CD4-positive, alpha-beta T cell treated with Interferon alpha-2 for 1 hour (primary cell): Measurements from ENCODE around the gene PHRF1.

Experiments used
- DNase-seq, 2 donors: peaks; one replicate each; pipeline ENCODE4 v3.0.0-alpha.2; 2020 to 2022

Gene PHRF1, protein sequence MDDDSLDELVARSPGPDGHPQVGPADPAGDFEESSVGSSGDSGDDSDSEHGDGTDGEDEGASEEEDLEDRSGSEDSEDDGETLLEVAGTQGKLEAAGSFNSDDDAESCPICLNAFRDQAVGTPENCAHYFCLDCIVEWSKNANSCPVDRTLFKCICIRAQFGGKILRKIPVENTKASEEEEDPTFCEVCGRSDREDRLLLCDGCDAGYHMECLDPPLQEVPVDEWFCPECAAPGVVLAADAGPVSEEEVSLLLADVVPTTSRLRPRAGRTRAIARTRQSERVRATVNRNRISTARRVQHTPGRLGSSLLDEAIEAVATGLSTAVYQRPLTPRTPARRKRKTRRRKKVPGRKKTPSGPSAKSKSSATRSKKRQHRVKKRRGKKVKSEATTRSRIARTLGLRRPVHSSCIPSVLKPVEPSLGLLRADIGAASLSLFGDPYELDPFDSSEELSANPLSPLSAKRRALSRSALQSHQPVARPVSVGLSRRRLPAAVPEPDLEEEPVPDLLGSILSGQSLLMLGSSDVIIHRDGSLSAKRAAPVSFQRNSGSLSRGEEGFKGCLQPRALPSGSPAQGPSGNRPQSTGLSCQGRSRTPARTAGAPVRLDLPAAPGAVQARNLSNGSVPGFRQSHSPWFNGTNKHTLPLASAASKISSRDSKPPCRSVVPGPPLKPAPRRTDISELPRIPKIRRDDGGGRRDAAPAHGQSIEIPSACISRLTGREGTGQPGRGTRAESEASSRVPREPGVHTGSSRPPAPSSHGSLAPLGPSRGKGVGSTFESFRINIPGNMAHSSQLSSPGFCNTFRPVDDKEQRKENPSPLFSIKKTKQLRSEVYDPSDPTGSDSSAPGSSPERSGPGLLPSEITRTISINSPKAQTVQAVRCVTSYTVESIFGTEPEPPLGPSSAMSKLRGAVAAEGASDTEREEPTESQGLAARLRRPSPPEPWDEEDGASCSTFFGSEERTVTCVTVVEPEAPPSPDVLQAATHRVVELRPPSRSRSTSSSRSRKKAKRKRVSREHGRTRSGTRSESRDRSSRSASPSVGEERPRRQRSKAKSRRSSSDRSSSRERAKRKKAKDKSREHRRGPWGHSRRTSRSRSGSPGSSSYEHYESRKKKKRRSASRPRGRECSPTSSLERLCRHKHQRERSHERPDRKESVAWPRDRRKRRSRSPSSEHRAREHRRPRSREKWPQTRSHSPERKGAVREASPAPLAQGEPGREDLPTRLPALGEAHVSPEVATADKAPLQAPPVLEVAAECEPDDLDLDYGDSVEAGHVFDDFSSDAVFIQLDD (N-terminal part only)

GRCh38 chr11:575996-576768, at the start of gene PHRF1:
Gene PHRF1 (plus strand): TSS chr11:576470. CDS start chr11:581513, 5,043 bp downstream.
- DNase-seq = peak; percentile 95 to 96

DNA sequence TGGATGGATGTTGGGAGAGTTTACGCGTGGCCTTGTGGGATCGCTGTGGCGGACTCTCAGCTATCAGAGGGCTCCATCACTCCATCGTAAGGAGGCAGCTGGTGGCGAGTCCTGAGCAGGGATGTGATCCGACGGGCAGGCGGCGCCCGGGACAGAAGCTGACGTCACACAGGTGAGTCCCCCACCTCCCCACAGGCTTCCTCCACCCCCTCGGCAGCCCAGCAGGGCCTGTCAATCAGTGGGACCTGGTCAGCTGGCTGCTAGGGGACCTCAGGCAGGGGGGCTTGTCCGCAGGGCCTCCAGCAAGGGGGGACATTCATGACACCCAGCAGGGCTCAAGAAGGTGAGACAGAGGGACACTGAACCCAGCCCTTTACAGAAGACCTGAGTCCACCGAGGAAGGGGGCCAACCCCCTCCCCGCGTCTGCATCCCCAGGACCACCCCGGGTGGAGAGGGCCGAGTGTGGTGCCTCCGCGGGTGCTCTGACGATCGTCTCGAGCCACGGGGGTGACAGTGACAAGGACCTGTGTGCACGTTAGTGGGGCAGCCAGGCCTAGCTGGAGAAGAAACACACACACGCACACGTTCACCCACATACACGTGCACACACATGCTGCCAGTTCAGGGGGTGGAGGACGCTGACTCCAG, 48.0 kb upstream of the PHRF1 start:
- DNase-seq = no peak

- DNase-seq = no peak
Observed at GRCh38 chr11:528815-529727, 47.2 kb upstream of the PHRF1 start.

DNA sequence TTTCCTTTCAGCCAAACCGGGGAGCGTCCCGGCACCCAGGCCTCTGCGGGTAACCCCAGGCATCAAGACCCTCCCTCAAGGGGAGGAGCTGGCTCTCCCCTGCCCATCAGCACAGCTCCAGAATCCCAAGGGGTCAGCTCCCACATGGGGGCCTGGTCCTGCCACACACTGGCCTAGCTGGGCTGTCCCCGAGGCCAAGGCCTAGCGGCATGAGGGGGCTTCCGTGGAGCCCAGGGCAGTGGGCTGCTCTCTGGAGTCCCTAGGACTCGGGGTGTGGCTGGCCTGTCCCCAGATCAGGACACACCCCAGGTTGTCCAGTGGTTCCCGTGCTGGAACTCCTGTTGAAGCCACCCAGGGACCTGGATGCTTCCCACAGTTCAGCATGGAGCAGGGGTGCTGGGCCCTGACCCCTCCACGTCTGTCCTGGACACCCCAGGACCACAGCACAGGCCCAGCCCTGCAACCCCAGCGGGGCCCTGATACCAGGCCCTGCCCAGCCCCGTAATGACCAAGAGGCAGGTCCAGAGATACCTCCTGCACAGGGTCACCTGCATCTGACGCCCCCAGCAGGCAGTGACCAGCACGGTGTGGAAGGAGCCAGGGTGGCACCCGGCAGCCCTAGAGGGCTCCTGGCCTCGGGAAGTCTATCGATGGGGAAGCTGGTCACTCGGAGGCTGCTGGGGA, 46.4 kb upstream of the PHRF1 start:
- DNase-seq = no peak

- DNase-seq = no peak
Observed at GRCh38 chr11:530960-531831, 45.1 kb upstream of the PHRF1 start.

- no peak for DNase-seq
Observed at GRCh38 chr11:531919-532526, 44.2 kb upstream of the PHRF1 start.

- no peak for DNase-seq
Observed at GRCh38 chr11:532527-532985, 43.7 kb upstream of the PHRF1 start.

GRCh38 chr11:532986-533585, 43.2 kb upstream of the PHRF1 start:
- DNase-seq = no peak

GRCh38 chr11:533586-534395, 42.5 kb upstream of the PHRF1 start:
- no peak for DNase-seq

- peak in 1 of 2 donors; percentile 30 for DNase-seq
Observed at GRCh38 chr11:534396-535209, 41.7 kb upstream of the PHRF1 start.

- no peak for DNase-seq
Observed at GRCh38 chr11:535210-535518, 41.1 kb upstream of the PHRF1 start.

GRCh38 chr11:535519-536454, 40.5 kb upstream of the PHRF1 start, which contains the start of gene HRAS:
Gene HRAS (minus strand): TSS chr11:535576.
- peak; percentile 94 to 97 for DNase-seq

DNA sequence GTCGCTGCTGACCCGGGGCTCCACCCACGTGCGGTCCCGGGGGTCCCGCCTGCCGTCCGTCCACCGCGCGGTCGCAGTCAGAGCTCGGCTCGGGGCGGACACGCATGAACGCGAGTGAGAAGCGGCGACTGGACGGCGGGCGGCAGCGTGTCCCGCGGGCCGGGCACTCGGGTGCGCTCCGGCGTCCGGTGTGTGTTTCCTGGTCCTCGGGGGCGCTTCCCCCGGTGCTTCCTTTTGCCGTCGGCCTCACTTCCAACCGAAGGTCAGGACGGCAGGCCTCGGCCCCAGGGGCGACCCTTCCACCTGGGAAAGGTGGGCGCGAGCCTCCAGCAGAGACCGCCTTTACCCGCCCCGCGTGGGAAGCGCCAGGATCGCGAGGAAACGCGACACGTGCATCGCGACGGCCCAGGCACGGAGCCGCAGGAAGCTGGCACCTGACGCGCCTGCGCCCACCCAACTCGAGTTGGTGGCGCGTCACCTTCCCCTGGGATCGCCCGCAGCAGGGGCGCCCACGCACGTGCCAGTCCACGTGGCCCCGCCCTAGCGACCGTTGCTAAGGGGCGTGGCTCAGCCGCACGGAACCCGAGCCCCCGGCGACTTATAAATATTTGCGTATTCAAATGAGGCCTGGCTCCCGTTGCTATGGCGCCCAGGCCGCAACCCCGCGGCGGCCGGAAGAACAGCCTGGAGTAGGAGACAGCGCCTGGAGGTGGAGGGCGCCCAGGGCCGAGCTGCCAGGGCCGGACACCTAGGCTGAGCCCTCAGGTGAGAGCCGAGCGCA, 39.2 kb upstream of the PHRF1 start, which contains the start of gene LRRC56:
TSS of gene LRRC56 (plus strand) at position 687 of the 781 bp plus-strand sequence. CDS start 3,158 bp downstream, outside the sequence.
- DNase-seq = peak; percentile 94 to 96
